Osteocyte (in vitro differentiated cells): Measurements from ENCODE around the gene GREB1. TPM values are rescaled to one million over a fixed set of nuclear protein-coding genes. Genes with fewer than 3 reads are reported as not detected.
A peak's percentile ranks its signal among the peaks of the same experiment; 100 is the strongest.

Experiments used
- DNase-seq: peaks from one replicate; pipeline ENCODE4 v3.0.0; 2021; ENCODE audit warnings: mixed read lengths; ENCODE audit not compliant: unreplicated experiment; ENCODE audit errors: extremely low spot score
- H3K27ac Mint-ChIP-seq: one replicate; pipeline ENCODE4 v1.8.0; 2021; ENCODE audit warnings: mild to moderate bottlenecking, mixed read lengths; ENCODE audit not compliant: unreplicated experiment
- H3K27me3 Mint-ChIP-seq: one replicate; pipeline ENCODE4 v1.8.0; 2021; ENCODE audit warnings: mixed read lengths; ENCODE audit not compliant: unreplicated experiment
- H3K36me3 Mint-ChIP-seq: one replicate; pipeline ENCODE4 v1.8.0; 2021; ENCODE audit warnings: mixed read lengths; ENCODE audit not compliant: unreplicated experiment
- H3K4me1 Mint-ChIP-seq: one replicate; pipeline ENCODE4 v1.8.0; 2021; ENCODE audit warnings: mixed read lengths; ENCODE audit not compliant: unreplicated experiment
- H3K4me3 Mint-ChIP-seq: one replicate; pipeline ENCODE4 v1.8.0; 2021; ENCODE audit warnings: mild to moderate bottlenecking, moderate library complexity, mixed read lengths; ENCODE audit not compliant: unreplicated experiment
- H3K9me3 Mint-ChIP-seq: one replicate; pipeline ENCODE4 v1.8.0; 2021; ENCODE audit warnings: mixed read lengths; ENCODE audit not compliant: unreplicated experiment
- CTCF ChIP-seq: fragments of 200-600 bp; sonication (generic); IDR thresholded peaks from 2 replicates; pipeline ENCODE4 v1.5.0; 2021; ENCODE audit warnings: antibody characterized with exemption, mild to moderate bottlenecking, moderate library complexity
- total RNA-seq: library from RNA; stranded (reverse); gene quantifications from 2 replicates; pipeline ENCODE4 v1.2.1, GENCODE V29; 2021

The GREB1 gene
- total RNA-seq, 1 donor from 2014 or later = 0.54 TPM

- DNase-seq = peak; percentile 60
- no peak overlapping the region for H3K4me3 Mint-ChIP-seq
- no peaks in the 10 kb centered on the region for H3K4me1 Mint-ChIP-seq
- H3K9me3 Mint-ChIP-seq = peaks cover 8% of the 10 kb centered on the region
- no peaks in the 10 kb centered on the region for H3K36me3 Mint-ChIP-seq
- peaks cover 12% of the 10 kb centered on the region for H3K27me3 Mint-ChIP-seq
- no peak for TF ChIP-seq CTCF
- no peak overlapping the region for H3K27ac Mint-ChIP-seq
These were observed 27.9 kb upstream of the GREB1 start for GRCh38 chr2:11505652-11506610.

DNA sequence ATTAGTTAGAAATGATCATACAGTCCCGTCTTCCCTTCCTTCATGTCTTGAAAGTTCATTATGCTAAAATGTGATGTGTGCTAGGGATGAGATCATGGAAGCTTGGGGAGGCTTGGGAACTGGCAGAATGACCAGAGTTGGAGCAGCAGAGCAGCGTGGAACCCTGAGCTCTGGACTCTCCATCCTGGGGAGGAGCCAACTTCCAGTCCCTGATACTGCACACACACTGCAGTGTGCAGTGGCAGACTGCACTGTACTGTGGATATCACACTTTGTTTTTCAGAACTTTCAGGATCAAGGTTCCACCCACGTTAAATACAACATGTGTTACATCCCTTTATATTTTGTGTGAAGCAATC, 27.3 kb upstream of the GREB1 start:
- TF ChIP-seq CTCF = no peak
- Mint-ChIP-seq H3K36me3 (no peaks in the 10 kb centered on the region), H3K27me3 (peaks cover 18% of the 10 kb centered on the region), H3K27ac (no peak overlapping the region), H3K4me3 (no peak overlapping the region), H3K4me1 (no peaks in the 10 kb centered on the region), H3K9me3 (peaks cover 8% of the 10 kb centered on the region)
- DNase-seq = no peak

- no peak for TF ChIP-seq CTCF
- Mint-ChIP-seq H3K27me3 (peaks cover 27% of the 10 kb centered on the region), H3K4me3 (no peak overlapping the region), H3K36me3 (no peaks in the 10 kb centered on the region), H3K27ac (no peak overlapping the region), H3K9me3 (peaks cover 8% of the 10 kb centered on the region), H3K4me1 (no peaks in the 10 kb centered on the region)
- DNase-seq = no peak
These were observed 26.3 kb upstream of the GREB1 start for GRCh38 chr2:11507517-11507916.

GRCh38 chr2:11508279-11508678, 25.6 kb upstream of the GREB1 start:
- H3K4me3 Mint-ChIP-seq = no peak overlapping the region
- TF ChIP-seq CTCF = no peak
- H3K9me3 Mint-ChIP-seq = peaks cover 3% of the 10 kb centered on the region
- DNase-seq = no peak
- H3K36me3 Mint-ChIP-seq = no peaks in the 10 kb centered on the region
- H3K27me3 Mint-ChIP-seq = peaks cover 33% of the 10 kb centered on the region
- no peaks in the 10 kb centered on the region for H3K4me1 Mint-ChIP-seq
- no peak overlapping the region for H3K27ac Mint-ChIP-seq

- H3K4me3 Mint-ChIP-seq = no peak overlapping the region
- no peaks in the 10 kb centered on the region for H3K9me3 Mint-ChIP-seq
- H3K27me3 Mint-ChIP-seq = peaks cover 36% of the 10 kb centered on the region
- TF ChIP-seq CTCF = no peak
- no peak for DNase-seq
- H3K27ac Mint-ChIP-seq = no peak overlapping the region
- H3K36me3 Mint-ChIP-seq = no peaks in the 10 kb centered on the region
- no peaks in the 10 kb centered on the region for H3K4me1 Mint-ChIP-seq
These were observed 24.0 kb upstream of the GREB1 start for GRCh38 chr2:11509657-11510360.
